HG02642 (cell line): ENCODE measurements around the gene ID3.
"Not testable (repeated sequence)": the region's sequence is repeated elsewhere in the genome, so short reads cannot be mapped to it uniquely, and the experiment has no call there.

Experiments
- ATAC-seq: cut with Tn5 transposase; IDR thresholded peaks from one replicate; pipeline ENCODE4 v1.9.1; 2021; ENCODE audit warnings: mild to moderate bottlenecking; ENCODE audit not compliant: unreplicated experiment, poor library complexity

ID3 gene

DNA sequence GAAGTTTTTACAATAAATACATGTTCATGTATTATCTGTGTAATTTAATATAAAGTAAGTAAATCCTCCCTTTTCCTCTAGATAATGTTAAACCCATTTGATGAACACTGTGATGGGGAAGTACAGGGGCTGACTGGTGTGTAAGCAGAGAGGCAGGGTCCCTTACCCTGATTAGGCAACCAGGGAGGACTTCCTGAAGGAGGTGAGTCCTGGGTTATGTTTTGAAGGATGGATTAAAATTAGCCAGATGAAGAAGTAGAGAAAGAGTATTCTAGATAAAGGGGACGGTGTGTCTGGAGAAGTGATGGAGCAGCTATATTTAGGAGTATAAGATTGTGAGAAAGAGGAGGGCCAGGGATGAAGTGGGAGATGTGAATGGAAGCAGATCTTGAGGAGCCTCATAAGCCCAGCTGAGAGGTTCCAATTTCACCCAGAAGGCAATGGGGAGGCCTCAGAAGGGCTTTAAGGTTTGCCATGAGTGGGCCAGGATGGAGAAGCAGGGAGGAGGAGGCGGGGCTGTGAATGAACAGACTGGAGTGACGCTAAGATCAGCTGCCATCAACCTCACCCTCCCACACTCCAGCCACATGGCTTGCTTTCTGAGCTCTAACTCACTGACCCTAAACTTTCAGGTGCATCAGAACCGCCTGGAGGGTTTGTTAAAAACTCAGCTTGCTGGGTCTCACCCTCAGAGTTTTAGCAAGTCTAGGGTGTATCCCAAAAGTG, 30.9 kb upstream of the ID3 start:
- peak; percentile 39 for ATAC-seq

DNA sequence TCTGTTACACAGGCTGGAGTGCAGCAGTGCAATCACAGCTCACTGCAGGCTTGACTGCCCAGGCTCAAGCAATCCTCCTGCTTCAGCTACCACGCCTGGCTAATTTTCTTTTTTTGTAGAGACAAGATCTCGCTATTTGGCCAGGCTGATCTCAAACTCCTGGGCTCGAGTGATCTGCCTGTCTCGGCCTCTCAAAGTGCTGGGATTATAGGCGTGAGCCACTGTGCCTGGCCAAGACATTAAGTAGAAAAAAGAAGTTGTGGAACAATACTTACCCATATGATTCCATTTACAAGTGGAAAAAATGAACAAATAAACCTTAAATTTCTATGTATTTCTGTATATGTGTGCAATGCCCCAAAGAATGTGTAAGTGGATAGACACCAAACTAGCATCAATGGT, 30.3 kb upstream of the ID3 start:
- ATAC-seq, result no peak

DNA sequence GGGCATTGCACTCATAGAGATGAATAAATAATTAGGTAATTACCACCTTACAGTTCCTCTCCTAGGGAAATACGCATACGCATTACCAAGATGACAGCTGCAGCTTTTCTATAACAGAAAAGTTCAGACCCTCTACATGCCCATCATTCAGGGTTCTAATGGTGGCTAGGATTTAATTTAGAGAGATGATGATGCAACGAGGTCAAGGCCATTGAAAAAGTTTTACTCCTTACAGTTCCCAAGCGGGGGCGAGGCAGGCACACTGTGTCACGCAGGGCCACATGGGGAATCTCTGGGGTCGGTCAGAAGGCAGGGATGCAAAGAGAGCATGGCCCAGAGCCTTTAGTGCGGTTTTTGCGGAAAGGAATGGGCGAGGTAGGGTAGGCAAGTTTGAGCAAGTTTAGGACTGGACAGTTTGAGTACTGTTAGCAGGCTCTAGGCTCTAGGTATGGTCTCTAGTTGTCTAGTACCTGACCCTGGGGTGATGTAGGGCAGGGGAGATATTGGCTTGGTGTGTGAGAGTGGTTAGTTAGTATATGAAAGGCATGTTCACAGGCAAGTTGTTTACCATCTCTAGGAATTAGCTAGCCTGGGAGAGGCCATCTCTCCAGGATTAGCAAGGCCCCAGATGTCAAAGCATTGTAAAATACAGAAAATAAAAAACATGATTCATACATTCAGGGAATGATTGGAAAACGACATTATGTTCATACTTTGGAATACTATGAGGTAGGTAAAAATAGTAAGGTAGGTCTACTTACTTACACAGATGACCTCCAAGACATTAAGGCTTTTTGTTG, 29.6 kb upstream of the ID3 start:
- ATAC-seq, result no peak

- no peak for ATAC-seq
Measured at GRCh38 chr1:23585321-23586022, 26.2 kb upstream of the ID3 start.

DNA sequence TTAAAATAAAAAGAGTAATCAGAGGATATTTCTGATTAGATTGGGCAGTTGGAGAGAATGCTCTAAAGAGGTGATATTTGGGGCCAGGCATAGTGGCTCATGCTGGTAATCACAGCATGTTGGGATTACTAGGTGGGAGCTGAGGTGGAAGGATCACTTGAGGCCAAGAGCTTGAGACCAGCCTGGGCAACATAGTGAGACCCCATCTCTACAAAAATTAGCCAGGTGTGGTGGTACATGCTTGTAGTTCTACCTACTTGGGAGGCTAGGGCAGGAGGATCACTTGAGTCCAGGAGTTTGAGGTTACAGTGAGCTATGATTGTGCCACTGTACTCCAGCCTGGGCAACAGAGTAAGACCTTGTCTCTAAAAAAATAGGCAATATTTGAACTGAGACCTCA, 24.4 kb upstream of the ID3 start:
- ATAC-seq, result not testable (repeated sequence)

- no peak for ATAC-seq
Measured at GRCh38 chr1:23582820-23583219, 23.5 kb upstream of the ID3 start.

DNA sequence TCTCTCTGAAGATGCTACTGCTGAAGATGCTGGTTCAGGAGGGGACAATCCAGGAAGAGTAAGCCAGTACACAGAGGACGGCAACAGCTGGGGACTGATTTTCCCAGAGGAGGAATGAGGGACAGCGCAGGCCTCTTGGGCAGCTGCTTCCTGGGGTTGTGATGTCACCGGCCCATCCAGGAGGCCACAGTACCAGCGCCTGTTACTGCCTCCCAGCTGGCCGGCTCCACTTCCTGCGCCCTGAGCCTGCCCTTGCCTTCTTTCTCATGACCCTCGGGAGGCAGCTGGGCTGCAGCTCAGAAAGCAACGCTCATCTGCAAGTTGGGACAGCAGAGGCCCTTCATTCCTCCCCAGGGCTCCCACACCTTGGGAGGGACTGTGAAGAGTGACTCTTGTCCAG, 21.9 kb upstream of the ID3 start:
- ATAC-seq, result no peak

GRCh38 chr1:23578997-23579363, 19.7 kb upstream of the ID3 start:
- no peak for ATAC-seq

DNA sequence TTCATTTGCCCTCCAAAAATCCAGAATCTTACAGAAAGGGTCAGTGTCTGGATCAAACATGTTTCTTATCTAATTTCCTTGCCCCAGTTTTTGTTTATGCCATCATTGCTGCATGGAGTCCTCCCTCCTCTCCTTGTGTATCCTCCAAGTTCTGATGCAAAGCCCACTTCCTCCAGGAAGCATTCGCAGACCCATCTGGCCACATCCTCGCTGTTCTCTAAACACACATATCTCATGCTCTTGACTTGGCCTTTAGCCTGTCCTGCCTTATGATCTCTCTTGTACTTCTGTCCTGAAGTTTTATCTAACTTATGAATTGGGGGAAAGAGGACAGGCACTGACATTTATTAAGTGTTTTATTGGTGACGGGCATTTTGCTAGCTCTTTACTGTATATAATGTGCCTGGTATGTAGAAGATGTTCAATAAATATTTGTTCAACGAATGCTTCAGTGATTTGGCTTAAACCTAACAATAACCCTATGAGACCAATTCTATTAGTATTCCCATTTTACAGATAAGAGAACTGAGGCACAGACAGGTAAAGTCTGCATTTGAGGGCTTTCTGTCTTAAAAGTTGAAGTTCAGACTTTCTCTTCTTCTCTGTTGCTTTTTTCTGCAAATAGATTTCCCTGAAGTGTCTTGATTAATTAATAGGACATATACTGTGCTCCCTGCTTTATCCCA, 19.2 kb upstream of the ID3 start:
- no peak for ATAC-seq

DNA sequence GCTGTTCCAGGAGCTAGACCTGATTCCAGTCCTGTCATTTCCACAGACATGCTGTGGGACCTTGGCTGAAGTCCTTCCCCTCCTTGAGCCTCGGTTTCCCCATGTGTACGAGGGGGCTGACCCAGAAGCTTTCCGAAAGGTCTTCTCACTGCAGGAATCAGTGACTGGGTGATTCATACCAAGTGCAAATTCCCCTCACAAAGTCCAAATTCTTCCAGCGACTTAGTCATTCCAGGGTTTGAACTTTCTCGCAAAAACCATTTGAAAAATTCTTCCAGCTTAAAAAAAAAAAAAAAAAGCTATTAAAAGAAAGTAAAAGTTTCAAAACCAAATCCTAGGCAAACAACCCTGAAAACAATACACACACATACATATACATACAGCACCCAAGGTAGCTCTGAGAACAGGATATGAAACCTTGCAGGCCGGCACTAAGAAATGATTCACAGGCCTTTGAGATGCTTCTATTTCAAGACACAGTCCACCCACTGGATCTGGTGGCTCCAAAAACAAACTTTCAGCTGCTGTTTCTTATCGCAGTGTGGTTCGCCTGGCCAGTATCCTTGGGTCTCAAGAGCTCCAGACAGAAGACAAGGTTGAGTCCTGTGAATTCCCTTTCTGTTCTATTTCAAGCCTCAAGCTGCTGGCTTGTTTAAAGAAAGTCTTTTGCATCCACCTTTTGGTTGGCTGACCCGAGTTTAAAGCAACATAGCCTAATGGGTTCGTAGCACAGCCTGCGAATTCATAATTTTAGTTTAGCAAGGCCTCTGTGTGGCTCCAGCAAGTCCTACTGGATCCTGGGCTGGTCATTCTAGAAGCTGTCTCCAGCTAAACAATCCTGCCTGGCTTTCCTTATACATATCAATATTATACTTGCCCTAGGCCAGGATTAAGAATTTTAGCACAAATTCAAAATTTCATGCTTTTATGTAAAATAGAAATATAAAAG, 18.0 kb upstream of the ID3 start:
- peak; percentile 86 for ATAC-seq

DNA sequence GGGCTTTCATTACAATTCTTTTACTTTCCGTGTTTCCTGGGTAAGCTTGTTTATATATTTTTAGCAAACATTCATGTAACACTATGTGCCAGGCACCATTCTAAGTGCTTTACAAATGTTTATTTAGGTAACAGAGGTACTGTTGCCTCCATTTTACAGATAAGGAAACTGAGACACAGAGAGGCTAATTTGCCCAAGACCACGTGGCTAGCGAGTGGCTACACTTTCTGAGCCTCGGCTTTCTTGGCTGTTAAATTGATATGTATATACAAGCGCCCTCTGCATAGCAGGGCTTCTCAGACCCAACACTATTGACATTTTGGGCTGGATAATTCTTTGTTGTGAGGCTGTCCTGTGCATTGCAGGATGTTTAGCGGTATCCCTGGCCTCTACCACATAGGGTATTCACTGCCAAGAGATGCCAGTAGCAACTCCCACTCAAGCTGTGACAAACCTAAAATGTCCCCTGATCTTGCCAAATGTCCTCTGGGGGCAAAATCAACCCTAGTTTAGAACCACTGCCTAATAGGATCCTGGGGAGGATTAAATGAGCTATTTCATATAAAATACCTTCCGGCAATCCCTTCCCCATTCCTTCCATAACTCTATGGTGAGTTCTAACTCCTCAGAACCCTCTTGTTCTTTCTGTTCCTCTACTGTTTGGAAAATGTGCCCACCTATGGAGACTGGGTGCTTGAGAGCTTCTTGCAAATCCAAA, 17.2 kb upstream of the ID3 start:
- ATAC-seq, result no peak

GRCh38 chr1:23575226-23575810, 16.0 kb upstream of the ID3 start:
- no peak for ATAC-seq

- ATAC-seq, result no peak
Measured at GRCh38 chr1:23574265-23574754, 15.0 kb upstream of the ID3 start.

DNA sequence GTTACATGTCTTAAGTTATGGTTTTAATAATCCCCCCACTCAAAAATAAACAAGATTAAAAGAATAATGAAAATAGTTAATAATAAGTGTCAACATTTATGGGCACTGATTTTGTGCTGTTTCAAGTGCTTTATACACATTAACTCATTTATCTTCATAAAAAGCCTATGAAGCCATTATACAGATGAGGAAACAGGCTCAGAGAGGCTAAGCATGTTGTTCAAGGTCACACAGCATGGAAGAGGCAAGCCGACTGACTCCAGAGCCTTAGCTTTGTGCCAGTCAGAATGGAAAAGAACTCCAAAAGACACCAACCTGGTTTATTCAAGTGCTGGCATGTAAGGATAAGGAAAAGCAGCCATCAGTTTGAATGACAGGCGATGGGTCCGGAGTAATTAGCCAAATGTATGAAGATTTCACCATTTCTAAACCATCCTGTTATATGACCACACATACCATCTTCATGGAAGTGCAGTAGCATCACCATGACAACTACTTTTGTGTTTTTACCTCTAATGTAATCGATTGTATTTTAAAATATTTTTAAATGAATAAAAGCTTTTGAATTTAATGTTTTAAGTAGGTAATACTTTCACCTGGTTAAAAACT, 14.4 kb upstream of the ID3 start:
- ATAC-seq, result no peak

DNA sequence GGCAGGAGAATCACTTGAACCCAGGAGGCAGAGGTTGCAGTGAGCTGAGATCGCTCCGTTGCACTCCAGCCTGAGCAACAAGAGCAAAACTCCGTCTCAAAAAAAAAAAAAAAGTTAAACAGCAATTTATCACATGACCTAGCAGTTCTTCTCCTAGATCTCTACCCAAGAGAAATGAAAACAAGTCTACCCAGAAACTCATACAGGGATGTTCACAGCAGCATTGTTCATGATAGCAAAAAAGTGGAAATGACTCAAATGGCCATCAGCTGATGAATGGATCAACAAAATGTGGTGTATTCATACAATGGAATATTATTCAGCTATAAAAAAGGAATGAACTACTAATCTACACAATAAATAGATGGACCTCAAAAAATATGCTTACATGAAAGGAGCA, 12.2 kb upstream of the ID3 start:
- no peak for ATAC-seq

DNA sequence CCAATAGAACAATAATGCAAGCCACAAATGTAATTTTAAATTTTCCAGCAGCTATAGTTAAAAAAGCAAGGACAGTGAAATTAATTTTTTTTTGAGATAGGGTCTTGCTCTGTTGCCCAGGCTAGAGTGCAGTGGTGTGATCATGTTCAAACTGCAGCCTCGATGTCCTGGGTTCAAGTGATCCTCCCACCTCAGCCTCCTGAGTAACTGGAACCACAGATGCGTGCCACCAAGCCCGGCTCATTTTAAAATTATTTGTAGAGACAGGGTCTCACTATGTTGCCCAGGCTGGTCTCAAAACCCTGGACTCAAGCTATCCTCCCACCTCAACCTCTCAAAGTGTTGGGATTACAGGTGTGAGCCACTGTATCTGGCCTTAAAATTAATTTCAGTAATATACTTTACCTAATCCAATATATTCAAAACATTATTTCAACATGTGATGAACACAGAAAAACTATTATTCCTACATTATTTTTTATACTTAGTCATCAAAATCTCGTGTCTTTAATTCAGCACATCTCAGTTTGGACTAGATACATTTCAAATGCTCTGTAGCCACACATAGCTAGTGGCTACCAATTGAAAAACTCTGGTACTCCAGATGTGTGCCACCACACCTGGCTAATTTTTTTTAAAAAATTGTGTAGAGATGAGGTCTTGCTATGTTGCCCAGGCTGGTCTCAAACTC, 10.8 kb upstream of the ID3 start:
- no peak for ATAC-seq

- no peak for ATAC-seq
Measured at GRCh38 chr1:23568608-23569383, 9.5 kb upstream of the ID3 start.
